ENCODE data around the gene MCF2L2. TPM values are rescaled to one million over a fixed set of nuclear protein-coding genes. Genes with fewer than 3 reads are reported as not detected.

Gene MCF2L2
- total RNA-seq, 1 donor from 2014 or later: 1.2 TPM

- ATAC-seq: peak; percentile 85
- intact Hi-C loops (cut with DNase I): no loop called here
- peak; percentile 92 for DNase-seq
- Histone ChIP-seq H3K27ac (peak within 1 kb of the TSS; percentile 90), H3K36me3 (no peaks in the 10 kb centered on the region), H3K4me1 (peaks cover 6% of the 10 kb centered on the region), H3K9me3 (no peaks in the 10 kb centered on the region), H3K27me3 (no peaks in the 10 kb centered on the region), H3K4me3 (peak within 1 kb of the TSS; percentile 81)
- no peak for TF ChIP-seq CTCF (IDR thresholded peaks at IDR 0.05)
Measured at GRCh38 chr3:183252973-183253527, 175.4 kb downstream of the MCF2L2 start, which contains the start of gene B3GNT5. Gene B3GNT5 (plus strand): TSS chr3:183253253. CDS start chr3:183269799, 16,546 bp downstream.

DNA sequence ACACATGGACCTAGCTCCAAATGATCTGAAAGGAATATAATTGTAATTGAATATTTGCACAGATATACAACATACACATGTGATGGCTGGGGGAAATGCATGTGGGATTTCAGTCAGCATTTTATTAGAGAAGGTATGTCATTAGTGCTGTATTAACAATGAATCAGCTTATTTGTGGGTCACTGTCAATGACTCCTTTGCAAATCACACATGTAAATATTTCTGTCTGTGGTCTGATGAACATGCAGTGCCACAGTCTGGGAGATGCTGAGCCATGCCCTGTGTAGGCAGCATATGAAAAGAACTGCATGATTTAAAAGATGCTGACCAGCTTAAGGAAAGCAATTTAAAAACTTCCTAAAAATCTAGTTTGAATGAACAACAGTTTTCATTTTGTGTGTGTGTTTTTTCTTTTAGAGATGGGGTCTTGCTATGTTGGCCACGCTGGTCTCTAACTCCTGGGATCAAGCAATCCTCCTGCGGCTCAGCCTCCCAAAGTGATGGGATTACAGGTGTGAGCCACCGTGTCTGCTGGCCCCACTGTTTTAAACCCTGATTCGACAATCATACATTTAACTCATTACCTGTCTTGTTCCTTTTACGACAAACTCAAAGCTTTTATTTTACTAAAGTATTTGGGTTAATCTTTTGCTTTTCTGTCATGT is 176.2 kb downstream of the MCF2L2 start:
- no peak overlapping the region for H3K4me3 ChIP-seq
- no peaks in the 10 kb centered on the region for H3K27me3 ChIP-seq
- ATAC-seq (no peak), DNase-seq (no peak)
- peaks cover 6% of the 10 kb centered on the region for H3K4me1 ChIP-seq
- peak overlapping the region; percentile 90 for H3K27ac ChIP-seq
- no peak for TF ChIP-seq CTCF (IDR thresholded peaks at IDR 0.05)
- intact Hi-C loops (cut with DNase I): no loop called here
- H3K36me3 ChIP-seq: no peaks in the 10 kb centered on the region
- no peaks in the 10 kb centered on the region for H3K9me3 ChIP-seq

DNA sequence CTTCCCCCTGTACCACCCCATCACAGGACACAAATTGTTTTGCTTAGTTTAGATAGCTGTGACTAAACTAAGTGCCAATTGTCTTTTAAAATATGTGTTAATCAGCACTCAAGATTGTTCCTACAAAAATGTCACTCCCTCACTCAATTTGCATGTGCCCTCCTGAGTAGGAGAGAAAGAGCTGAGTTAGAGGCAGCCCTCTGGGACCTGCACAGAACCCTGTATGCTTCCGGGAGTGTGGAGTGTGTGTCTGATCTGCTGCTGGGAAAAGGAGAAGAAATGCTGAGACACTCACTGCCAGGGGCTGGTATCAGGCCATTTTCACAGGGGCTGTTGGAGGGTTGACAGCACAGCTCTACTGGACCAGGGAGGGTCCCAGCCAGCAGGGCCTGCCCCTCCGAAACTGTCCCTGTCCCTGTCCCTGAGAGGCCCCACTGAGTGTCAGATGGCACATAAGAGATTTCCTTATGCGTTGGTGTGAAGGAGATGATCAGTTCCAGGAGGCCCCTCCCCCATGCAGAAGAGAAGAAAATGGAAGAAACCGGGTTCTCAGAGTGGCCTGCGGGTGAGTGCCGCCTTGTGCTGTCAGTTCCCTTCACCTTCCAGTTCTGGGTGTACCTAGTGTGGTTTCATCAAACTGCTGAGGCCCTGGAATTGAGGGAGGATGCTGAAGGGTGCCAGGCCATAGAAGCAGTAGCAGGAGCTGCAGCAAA is 179.3 kb downstream of the MCF2L2 start:
- no peak for TF ChIP-seq CTCF (IDR thresholded peaks at IDR 0.05)
- DNase-seq: no peak
- Histone ChIP-seq H3K9me3 (no peaks in the 10 kb centered on the region), H3K27ac (no peak overlapping the region), H3K36me3 (no peaks in the 10 kb centered on the region), H3K4me3 (no peak overlapping the region), H3K27me3 (no peaks in the 10 kb centered on the region), H3K4me1 (peaks cover 6% of the 10 kb centered on the region)
- no peak for ATAC-seq
- intact Hi-C loops (cut with DNase I): no loop called here

DNA sequence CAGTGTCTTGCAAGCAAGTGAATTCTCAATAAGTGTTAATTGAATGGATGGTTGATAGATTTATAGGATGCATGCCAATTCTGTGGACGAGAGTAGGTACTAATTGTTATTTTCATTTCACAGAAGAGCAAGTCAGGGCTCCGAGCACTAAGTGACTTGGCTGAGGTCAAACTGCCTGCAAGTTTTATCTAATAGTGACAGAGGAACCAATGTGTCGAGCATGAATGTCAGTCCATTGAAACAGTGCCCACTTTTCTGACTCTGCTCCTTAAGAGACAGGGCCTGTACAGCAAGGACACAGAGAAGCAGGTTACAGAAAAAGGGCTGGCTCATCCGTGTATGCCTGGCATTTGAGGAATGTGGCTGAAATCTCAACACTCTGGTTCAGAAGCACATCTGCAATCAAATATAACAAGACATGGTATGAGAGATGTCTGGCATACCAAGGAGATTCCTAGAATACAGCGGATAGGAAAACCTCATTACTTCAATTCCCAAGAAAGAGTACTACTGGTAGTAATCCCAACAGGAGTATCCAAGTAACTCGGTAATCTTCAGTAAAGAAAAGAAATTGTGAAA is 181.3 kb downstream of the MCF2L2 start:
- DNase-seq (no peak), ATAC-seq (no peak)
- no peak for TF ChIP-seq CTCF (IDR thresholded peaks at IDR 0.05)
- no peak overlapping the region for H3K4me3 ChIP-seq
- no peaks in the 10 kb centered on the region for H3K4me1 ChIP-seq
- peaks cover 5% of the 10 kb centered on the region for H3K9me3 ChIP-seq
- H3K36me3 ChIP-seq: no peaks in the 10 kb centered on the region
- H3K27ac ChIP-seq: no peak overlapping the region
- intact Hi-C loops (cut with DNase I): no loop called here
- no peaks in the 10 kb centered on the region for H3K27me3 ChIP-seq

DNA sequence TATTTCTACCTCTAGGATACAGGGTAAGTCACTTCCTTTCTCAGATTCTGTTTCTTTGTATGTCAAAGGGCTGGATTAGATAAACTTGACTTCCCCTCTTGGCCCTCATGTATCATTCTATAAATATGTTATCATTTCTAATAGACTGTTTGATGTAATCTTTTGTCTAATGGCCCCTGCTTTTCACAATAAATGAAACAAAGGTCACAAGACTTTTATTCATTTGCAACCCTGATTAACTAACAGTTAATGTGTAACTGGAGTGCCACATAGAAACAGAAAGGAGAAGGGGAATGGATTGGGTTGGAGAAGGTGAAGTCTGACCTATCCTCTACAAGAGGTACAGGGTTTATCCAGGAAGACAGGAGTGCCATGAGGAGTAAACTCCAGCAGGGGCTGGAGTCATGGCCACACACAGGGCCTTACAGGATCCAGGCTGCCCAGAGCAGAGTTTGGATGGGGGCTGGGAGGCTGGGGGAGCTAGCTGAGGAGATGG is 183.4 kb downstream of the MCF2L2 start:
- no peaks in the 10 kb centered on the region for H3K4me1 ChIP-seq
- no peaks in the 10 kb centered on the region for H3K36me3 ChIP-seq
- H3K27me3 ChIP-seq: no peaks in the 10 kb centered on the region
- ATAC-seq (peak; percentile 74), DNase-seq (no peak)
- TF ChIP-seq CTCF (IDR thresholded peaks at IDR 0.05): no peak
- H3K9me3 ChIP-seq: peaks cover 5% of the 10 kb centered on the region
- intact Hi-C loops (cut with DNase I): no loop called here
- peak overlapping the region; percentile 48 for H3K27ac ChIP-seq
- no peak overlapping the region for H3K4me3 ChIP-seq

All from upper lobe of right lung (tissue), 1 donor.